SJSA1 (cell line): ENCODE data around the gene S100A14. TPM values are rescaled to one million over a fixed set of nuclear protein-coding genes. Genes with fewer than 3 reads are reported as not detected.
"Not testable (repeated sequence)": the region's sequence is repeated elsewhere in the genome, so short reads cannot be mapped to it uniquely, and the experiment has no call there.

Experiments
- DNase-seq, 2 experiments: peaks; one replicate each; pipeline ENCODE4 v3.0.0-alpha.2; 2015 to 2020; ENCODE audit warnings: low spot score in 2 of 2, low read depth in 1 of 2
- H3K27ac ChIP-seq: fragments of 250-450 bp; sonication (Bioruptor Pico); 2 replicates; pipeline ENCODE4 v1.5.1; 2020; ENCODE audit warnings: mild to moderate bottlenecking, moderate library complexity
- H3K27me3 ChIP-seq: fragments of 250-450 bp; sonication (Bioruptor Pico); replicated peaks from 2 replicates; pipeline ENCODE4 v1.5.1; 2020; ENCODE audit warnings: mild to moderate bottlenecking, moderate library complexity
- H3K36me3 ChIP-seq: fragments of 250-450 bp; sonication (Bioruptor Pico); 2 replicates; pipeline ENCODE4 v1.5.1; 2020; ENCODE audit warnings: mild to moderate bottlenecking
- H3K4me1 ChIP-seq: fragments of 250-450 bp; sonication (Bioruptor Pico); replicated peaks from 2 replicates; pipeline ENCODE4 v1.6.1; 2021; ENCODE audit warnings: mild to moderate bottlenecking
- H3K4me3 ChIP-seq: fragments of 250-450 bp; sonication (Bioruptor Pico); 2 replicates; pipeline ENCODE4 v1.5.1; 2020; ENCODE audit warnings: mild to moderate bottlenecking
- H3K9me3 ChIP-seq: fragments of 250-450 bp; sonication (Bioruptor Pico); replicated peaks from 2 replicates; pipeline ENCODE4 v1.5.1; 2020; ENCODE audit warnings: mild to moderate bottlenecking
- total RNA-seq: library from RNA; depleted of rRNA; stranded (reverse); fragments of >200 nt; shearing (Covaris generic); gene quantifications from 2 replicates; pipeline ENCODE4 v1.2.3, GENCODE V29; 2014

The S100A14 gene
- total RNA-seq, 1 experiment from 2014 or later = not detected

GRCh38 chr1:153608089-153608682 is 7.9 kb downstream of the S100A14 start:
- Histone ChIP-seq H3K4me3 (peak overlapping the region; percentile 34), H3K27me3 (no peaks in the 10 kb centered on the region), H3K36me3 (peaks cover 19% of the 10 kb centered on the region), H3K9me3 (no peaks in the 10 kb centered on the region), H3K27ac (peak overlapping the region; percentile 77), H3K4me1 (peaks cover 46% of the 10 kb centered on the region)
- peak in 1 of 2 experiments; percentile 25 for DNase-seq

GRCh38 chr1:153607381-153607780 is 8.7 kb downstream of the S100A14 start:
- H3K27ac ChIP-seq = no peak overlapping the region
- peaks cover 19% of the 10 kb centered on the region for H3K36me3 ChIP-seq
- no peaks in the 10 kb centered on the region for H3K27me3 ChIP-seq
- no peak for DNase-seq
- peaks cover 41% of the 10 kb centered on the region for H3K4me1 ChIP-seq
- no peaks in the 10 kb centered on the region for H3K9me3 ChIP-seq
- H3K4me3 ChIP-seq = no peak overlapping the region

- H3K9me3 ChIP-seq = no peaks in the 10 kb centered on the region
- H3K4me1 ChIP-seq = peaks cover 31% of the 10 kb centered on the region
- no peak overlapping the region for H3K4me3 ChIP-seq
- DNase-seq = no peak
- H3K27me3 ChIP-seq = no peaks in the 10 kb centered on the region
- H3K36me3 ChIP-seq = peaks cover 19% of the 10 kb centered on the region
- H3K27ac ChIP-seq = no peak overlapping the region
Observed at GRCh38 chr1:153606194-153606593, 9.9 kb downstream of the S100A14 start.

DNA sequence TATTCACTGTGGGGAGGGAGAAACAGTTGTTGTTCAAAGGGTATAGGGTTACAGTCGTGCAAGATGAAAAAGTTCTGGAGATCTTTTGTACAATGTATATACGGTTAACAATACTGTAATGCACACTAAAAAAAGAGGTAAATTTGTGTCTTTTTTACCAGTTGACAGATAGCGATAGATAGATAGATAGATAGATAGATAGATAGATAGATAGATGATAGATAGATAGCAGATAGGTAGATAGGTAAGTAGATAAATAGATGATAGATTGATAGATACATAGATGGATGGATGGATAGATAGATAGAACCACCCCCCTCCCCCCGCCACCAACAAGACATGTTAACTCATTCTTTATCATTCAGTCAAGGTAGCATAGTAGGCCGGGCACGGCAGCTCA is 13.4 kb downstream of the S100A14 start:
- no peak overlapping the region for H3K4me3 ChIP-seq
- peaks cover 13% of the 10 kb centered on the region for H3K36me3 ChIP-seq
- H3K27ac ChIP-seq = no peak overlapping the region
- H3K4me1 ChIP-seq = no peaks in the 10 kb centered on the region; the same call in none of the 2 replicates
- H3K9me3 ChIP-seq = no peaks in the 10 kb centered on the region
- H3K27me3 ChIP-seq = no peaks in the 10 kb centered on the region
- DNase-seq = no peak

DNA sequence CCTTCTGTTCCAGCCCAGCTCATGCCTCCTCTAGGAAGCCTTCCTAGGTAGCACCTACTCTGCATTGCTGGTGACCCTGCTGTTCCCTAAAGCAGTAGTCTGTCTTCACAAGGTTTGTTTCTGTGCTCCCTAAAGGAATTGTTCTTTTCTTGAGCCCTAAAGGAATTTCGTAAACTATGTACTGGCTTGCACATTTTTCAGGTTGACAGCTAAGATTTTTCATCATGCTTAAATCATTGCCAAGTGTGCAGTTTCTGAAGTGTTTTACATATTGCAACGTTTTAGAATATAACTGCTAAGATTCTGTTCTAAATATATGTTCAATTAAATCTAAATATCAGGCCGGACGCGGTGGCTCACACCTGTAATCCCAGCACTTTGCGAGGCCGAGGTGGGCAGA is 16.3 kb downstream of the S100A14 start:
- Histone ChIP-seq H3K36me3 (no peaks in the 10 kb centered on the region), H3K27ac (no peak overlapping the region), H3K9me3 (no peaks in the 10 kb centered on the region), H3K4me3 (no peak overlapping the region), H3K27me3 (no peaks in the 10 kb centered on the region), H3K4me1 (no peaks in the 10 kb centered on the region)
- no peak for DNase-seq

GRCh38 chr1:153598309-153599172 is 17.6 kb downstream of the S100A14 start:
- no peak overlapping the region for H3K4me3 ChIP-seq
- no peak overlapping the region for H3K27ac ChIP-seq
- H3K4me1 ChIP-seq = no peaks in the 10 kb centered on the region
- H3K27me3 ChIP-seq = no peaks in the 10 kb centered on the region
- H3K9me3 ChIP-seq = no peaks in the 10 kb centered on the region
- no peaks in the 10 kb centered on the region for H3K36me3 ChIP-seq
- no peak for DNase-seq

DNA sequence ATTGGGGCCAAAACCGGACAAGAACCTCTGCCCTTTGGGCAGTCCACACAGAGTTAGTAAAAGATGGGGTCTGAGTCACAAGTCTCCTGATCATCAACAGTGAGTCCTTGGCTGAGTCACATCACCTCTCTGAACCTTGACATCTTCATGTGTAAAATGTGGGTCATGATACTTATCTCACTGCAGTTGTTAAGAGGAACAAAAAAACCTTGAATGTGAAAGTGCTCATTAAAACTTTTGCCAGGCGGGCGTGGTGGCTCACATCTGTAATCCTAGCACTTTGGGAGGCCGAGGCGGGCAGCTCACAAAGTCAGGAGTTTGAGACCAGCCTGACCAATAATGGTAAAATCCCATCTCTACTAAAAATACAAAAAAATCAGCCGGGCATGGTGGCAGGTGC is 18.9 kb downstream of the S100A14 start:
- Histone ChIP-seq H3K27me3 (no peaks in the 10 kb centered on the region), H3K9me3 (no peaks in the 10 kb centered on the region), H3K4me1 (no peaks in the 10 kb centered on the region), H3K27ac (no peak overlapping the region), H3K36me3 (no peaks in the 10 kb centered on the region), H3K4me3 (no peak overlapping the region)
- no peak for DNase-seq

DNA sequence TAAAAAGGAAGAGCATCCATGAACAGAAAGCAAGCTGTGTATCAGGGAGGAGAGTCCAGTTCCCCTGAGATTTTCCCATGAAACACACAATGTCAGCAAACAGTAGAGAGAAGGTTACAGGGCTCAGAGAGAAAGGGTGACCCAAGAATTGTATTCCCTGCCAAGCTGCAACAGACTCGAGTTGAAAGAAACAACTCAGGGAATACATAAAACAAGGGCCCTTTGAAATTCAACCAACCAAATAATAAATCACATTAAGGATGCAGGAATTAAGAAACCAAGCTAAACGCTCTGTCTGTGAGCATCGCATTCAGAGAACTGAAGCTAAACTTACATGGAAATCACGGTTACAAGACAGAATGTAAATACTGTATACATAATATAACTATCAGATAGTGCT is 23.4 kb downstream of the S100A14 start:
- Histone ChIP-seq H3K27me3 (no peaks in the 10 kb centered on the region), H3K4me3 (no peak overlapping the region), H3K9me3 (no peaks in the 10 kb centered on the region), H3K27ac (no peak overlapping the region), H3K4me1 (no peaks in the 10 kb centered on the region), H3K36me3 (no peaks in the 10 kb centered on the region)
- no peak for DNase-seq

DNA sequence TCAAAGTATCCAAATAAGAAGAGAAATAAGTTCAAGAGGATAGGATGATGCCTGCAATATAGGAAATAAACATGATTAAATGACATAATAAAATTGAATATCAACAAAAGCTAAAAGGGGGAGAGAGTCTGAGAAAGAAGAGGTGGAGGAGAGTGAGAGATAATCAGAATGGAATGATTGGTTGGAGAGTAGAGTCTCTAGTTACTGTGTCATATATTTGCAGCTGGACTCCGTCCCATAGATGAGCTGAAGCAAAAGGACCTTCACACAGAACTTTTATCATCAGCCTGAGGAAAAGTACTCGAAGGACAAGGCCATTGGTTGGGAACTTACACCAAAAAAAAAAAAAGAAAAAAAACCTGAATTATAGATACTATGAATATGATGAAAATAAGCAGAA is 27.6 kb downstream of the S100A14 start:
- Histone ChIP-seq H3K27ac (no peak overlapping the region), H3K4me3 (no peak overlapping the region), H3K9me3 (no peaks in the 10 kb centered on the region), H3K27me3 (no peaks in the 10 kb centered on the region), H3K4me1 (no peaks in the 10 kb centered on the region), H3K36me3 (no peaks in the 10 kb centered on the region)
- no peak for DNase-seq

- not testable (repeated sequence) for H3K27me3 ChIP-seq, DNase-seq, H3K9me3 ChIP-seq
Observed at GRCh38 chr1:153588033-153588432, 28.1 kb downstream of the S100A14 start.

DNA sequence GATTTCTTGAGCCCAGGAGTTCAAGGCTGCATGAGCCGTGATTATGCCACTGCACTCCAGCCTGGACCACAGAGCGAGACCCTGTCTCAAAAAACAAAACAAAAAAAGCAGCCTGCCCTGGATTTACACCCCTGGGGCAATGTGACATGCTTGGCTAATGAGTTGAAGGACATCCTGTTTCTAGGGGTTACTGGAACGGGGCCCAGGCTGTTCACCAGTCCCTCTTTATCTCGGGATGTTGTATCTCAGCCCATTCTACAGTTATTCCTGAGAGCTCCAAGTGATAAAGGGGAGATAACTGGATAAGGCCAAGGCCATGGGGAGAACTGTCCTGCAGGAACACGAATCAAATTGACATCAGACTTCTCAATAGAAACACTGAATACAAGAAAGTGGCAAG is 28.8 kb downstream of the S100A14 start:
- Histone ChIP-seq H3K27me3 (no peaks in the 10 kb centered on the region), H3K4me3 (no peak overlapping the region)
- no peak for DNase-seq

More at GRCh38 chr1:153588033-153588432, 28.1 kb downstream of the S100A14 start:
- H3K27ac ChIP-seq, H3K4me3 ChIP-seq, H3K36me3 ChIP-seq, H3K4me1 ChIP-seq: not testable (repeated sequence)

DNA sequence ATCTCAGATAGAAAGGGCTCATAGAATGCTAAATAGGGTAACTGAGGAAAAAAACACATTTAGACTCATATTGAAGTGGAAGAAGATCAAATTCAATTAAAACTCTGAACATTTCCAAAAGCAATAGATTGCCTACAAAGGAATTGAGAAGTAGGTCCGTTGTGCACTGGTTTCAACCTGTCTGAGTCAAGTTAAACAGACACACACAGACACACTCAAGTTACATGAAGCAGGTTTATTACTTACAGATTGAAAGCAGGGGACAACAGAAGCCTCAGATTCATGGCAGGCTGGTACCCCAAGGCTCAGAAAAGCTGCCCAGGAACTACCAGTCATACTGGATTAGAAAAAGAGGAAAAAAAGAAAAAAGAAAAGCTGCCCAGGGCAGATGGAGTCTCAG is 29.8 kb downstream of the S100A14 start:
- H3K4me1 ChIP-seq = no peaks in the 10 kb centered on the region
- H3K27me3 ChIP-seq = no peaks in the 10 kb centered on the region
- DNase-seq = no peak
- no peak overlapping the region for H3K4me3 ChIP-seq
- no peaks in the 10 kb centered on the region for H3K9me3 ChIP-seq
- no peak overlapping the region for H3K27ac ChIP-seq
- H3K36me3 ChIP-seq = no peaks in the 10 kb centered on the region

More for the DNA sequence above, 28.8 kb downstream of the S100A14 start:
- Histone ChIP-seq H3K4me1 (no peaks in the 10 kb centered on the region), H3K36me3 (no peaks in the 10 kb centered on the region), H3K27ac (no peak overlapping the region), H3K9me3 (no peaks in the 10 kb centered on the region)

- H3K27me3 ChIP-seq = no peaks in the 10 kb centered on the region
- H3K4me1 ChIP-seq = no peaks in the 10 kb centered on the region
Observed at GRCh38 chr1:153585006-153585405, 31.1 kb downstream of the S100A14 start.

DNA sequence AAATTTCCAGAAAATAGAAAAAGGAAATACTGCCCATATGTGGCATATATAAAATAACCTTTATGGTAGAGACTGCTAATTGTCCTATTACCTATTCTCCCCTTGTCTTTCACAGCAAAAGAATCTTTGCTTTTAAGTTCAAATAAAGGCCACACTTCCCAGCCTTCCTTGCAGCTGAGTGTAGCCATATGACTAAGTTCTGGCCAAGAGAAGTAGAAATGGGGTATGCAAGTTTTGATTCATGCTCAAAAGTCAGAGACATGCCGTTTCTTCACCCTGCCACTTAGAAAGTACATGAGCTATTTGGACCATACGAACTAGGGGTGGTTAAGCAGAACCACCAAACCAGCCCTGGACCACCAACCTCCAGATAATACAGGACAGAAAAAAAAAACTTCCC is 32.1 kb downstream of the S100A14 start:
- Histone ChIP-seq H3K4me1 (peaks cover 3% of the 10 kb centered on the region), H3K36me3 (no peaks in the 10 kb centered on the region), H3K4me3 (no peak overlapping the region), H3K27me3 (no peaks in the 10 kb centered on the region), H3K9me3 (no peaks in the 10 kb centered on the region), H3K27ac (no peak overlapping the region)
- no peak for DNase-seq

More at GRCh38 chr1:153585006-153585405, 31.1 kb downstream of the S100A14 start:
- H3K27ac ChIP-seq = no peak overlapping the region
- DNase-seq = no peak
- no peaks in the 10 kb centered on the region for H3K36me3 ChIP-seq
- no peaks in the 10 kb centered on the region for H3K9me3 ChIP-seq
- H3K4me3 ChIP-seq = no peak overlapping the region
